ENCODE data around the gene GGACT. TPM values are rescaled to one million over a fixed set of nuclear protein-coding genes. Genes with fewer than 3 reads are reported as not detected.
A peak's percentile ranks its signal among the peaks of the same experiment; 100 is the strongest.
"Not testable (repeated sequence)": the region's sequence is repeated elsewhere in the genome, so short reads cannot be mapped to it uniquely, and the experiment has no call there.

The GGACT gene
- total RNA-seq, 2 donors from 2014 or later = 1.9 to 2.7 TPM

GRCh38 chr13:100604918-100605710 is 16.5 kb upstream of the GGACT start:
- intact Hi-C loops (cut with DNase I) = no loop called here
- ATAC-seq = peak in 1 of 2 donors; percentile 39
- no peak for DNase-seq

GRCh38 chr13:100602493-100603111 is 14.0 kb upstream of the GGACT start:
- ATAC-seq (no peak), DNase-seq (no peak)
- intact Hi-C loops (cut with DNase I) = no loop called here

GRCh38 chr13:100601716-100602115 is 13.1 kb upstream of the GGACT start:
- no peak for DNase-seq
- intact Hi-C loops (cut with DNase I) = no loop called here
- no peak for ATAC-seq

GRCh38 chr13:100600915-100601314 is 12.3 kb upstream of the GGACT start:
- ATAC-seq (peak in 1 of 2 donors; percentile 47), DNase-seq (no peak)
- intact Hi-C loops (cut with DNase I) = no loop called here

GRCh38 chr13:100600461-100600860 is 11.9 kb upstream of the GGACT start:
- DNase-seq (no peak), ATAC-seq (no peak)
- intact Hi-C loops (cut with DNase I) = no loop called here

- intact Hi-C loops (cut with DNase I) = no loop called here
- no peak for ATAC-seq
- no peak for DNase-seq
Observed at GRCh38 chr13:100597253-100597652, 8.7 kb upstream of the GGACT start.

GRCh38 chr13:100596516-100596915 is 7.9 kb upstream of the GGACT start:
- intact Hi-C loops (cut with DNase I) = no loop called here

GRCh38 chr13:100594731-100595130 is 6.1 kb upstream of the GGACT start:
- DNase-seq = no peak
- intact Hi-C loops (cut with DNase I) = no loop called here
- ATAC-seq = no peak

More at GRCh38 chr13:100596516-100596915, 7.9 kb upstream of the GGACT start:
- ATAC-seq (no peak), DNase-seq (no peak)

GRCh38 chr13:100594255-100594654 is 5.7 kb upstream of the GGACT start:
- no peak for DNase-seq
- intact Hi-C loops (cut with DNase I) = no loop called here
- no peak for ATAC-seq

- ATAC-seq (no peak), DNase-seq (no peak)
- intact Hi-C loops (cut with DNase I) = no loop called here
Observed at GRCh38 chr13:100589178-100589725, 663 bp upstream of the GGACT start.

GRCh38 chr13:100584896-100585295 is 3.7 kb downstream of the GGACT start:
- ATAC-seq (no peak), DNase-seq (no peak)
- intact Hi-C loops (cut with DNase I) = no loop called here

- DNase-seq (no peak), ATAC-seq (no peak)
- intact Hi-C loops (cut with DNase I) = no loop called here
Observed at GRCh38 chr13:100581504-100581903, 7.1 kb downstream of the GGACT start.

- intact Hi-C loops (cut with DNase I) = no loop called here
- DNase-seq = no peak
- no peak for ATAC-seq
Observed at GRCh38 chr13:100581030-100581429, 7.6 kb downstream of the GGACT start.

- no peak for ATAC-seq
- intact Hi-C loops (cut with DNase I) = no loop called here
- no peak for DNase-seq
Observed at GRCh38 chr13:100580045-100580444, 8.5 kb downstream of the GGACT start.

- intact Hi-C loops (cut with DNase I) = loop anchor here in 1 of 2 donors (10.0 kb wide), 1 partner anchor 528 kb away; no protein-coding TSS in a partner anchor
- ATAC-seq, DNase-seq: not testable (repeated sequence)
Observed at GRCh38 chr13:100577239-100577638, 11.3 kb downstream of the GGACT start.

GRCh38 chr13:100573121-100573520 is 15.5 kb downstream of the GGACT start:
- ATAC-seq (peak; percentile 68 to 71), DNase-seq (peak; percentile 74)
- intact Hi-C loops (cut with DNase I) = loop anchor here in 1 of 2 donors (10.0 kb wide), 1 partner anchor 532 kb away; no protein-coding TSS in a partner anchor

GRCh38 chr13:100566543-100566942 is 22.0 kb downstream of the GGACT start:
- no peak for ATAC-seq
- intact Hi-C loops (cut with DNase I) = no loop called here
- DNase-seq = no peak

- DNase-seq = no peak
- no peak for ATAC-seq
- intact Hi-C loops (cut with DNase I) = no loop called here
Observed at GRCh38 chr13:100565286-100565685, 23.3 kb downstream of the GGACT start.

GRCh38 chr13:100564444-100565223 is 24.0 kb downstream of the GGACT start:
- intact Hi-C loops (cut with DNase I) = no loop called here
- no peak for DNase-seq
- no peak for ATAC-seq

- DNase-seq (no peak), ATAC-seq (no peak)
- intact Hi-C loops (cut with DNase I) = no loop called here
Observed at GRCh38 chr13:100563779-100564178, 24.8 kb downstream of the GGACT start.
